Psoas muscle (tissue), 8 donors: ENCODE data around the gene INTS13. TPM values are rescaled to one million over a fixed set of nuclear protein-coding genes. Genes with fewer than 3 reads are reported as not detected.
A peak's percentile ranks its signal among the peaks of the same experiment; 100 is the strongest.

Source experiments
- ATAC-seq, 4 donors: fragments of 200-7000 bp; cut with Tn5 transposase; one replicate each; pipeline ENCODE4 v1.9.1; 2020; ENCODE audit warnings: moderate library complexity in 3 of 4, mild to moderate bottlenecking in 2 of 4
- DNase-seq, 2 donors: peaks; one replicate each; pipeline ENCODE4 v3.0.0-alpha.2; 2020
- H3K27ac ChIP-seq: fragments of 200-600 bp; one replicate; pipeline ENCODE4 v1.8.0; 2022
- H3K27me3 ChIP-seq, 3 donors: fragments of 200-600 bp in 1 of 3; one replicate each; pipeline versions ENCODE4 v1.6.1 to v1.8.0; 2013 to 2022; ENCODE audit warnings: low read length in 2 of 3, mild to moderate bottlenecking in 2 of 3, moderate library complexity in 1 of 3; ENCODE audit not compliant: insufficient read depth in 3 of 3
- H3K36me3 ChIP-seq, 2 donors: fragments of 200-600 bp in 1 of 2; one replicate each; pipeline versions ENCODE4 v1.6.1 to v1.8.0; 2013 to 2022; ENCODE audit warnings: low read depth in 1 of 2, mild to moderate bottlenecking in 1 of 2, moderate library complexity in 1 of 2; ENCODE audit not compliant: insufficient read depth in 1 of 2
- H3K4me1 ChIP-seq: fragments of 200-600 bp; one replicate; pipeline ENCODE4 v1.8.0; 2022
- H3K4me3 ChIP-seq: fragments of 200-600 bp; one replicate; pipeline ENCODE4 v1.8.0; 2022; ENCODE audit warnings: mild to moderate bottlenecking
- H3K9me3 ChIP-seq: fragments of 200-600 bp; one replicate; pipeline ENCODE4 v1.8.0; 2022
- WGBS, 3 donors: extraction: QIAGEN DNeasy Blood & Tissue Kit; methylation state at CpG; one replicate each; pipeline versions ENCODE4 v1.1.6 to v1.1.7; 2013; 5-methylcytosine and 5-hydroxymethylcytosine counted together
- intact Hi-C, 2 donors: fragments of 100-400 bp; cut with DNase I; formaldehyde crosslinking; loops; one replicate each; pipeline versions ENCODE4 v1.11.0 to v1.14.2; 2022
- polyA plus RNA-seq, 3 donors: library from polyadenylated mRNA; stranded (reverse); fragments of 200-250 nt; gene quantifications; one replicate each; pipeline ENCODE4 v1.2.3, GENCODE V29; 2013
- total RNA-seq, 4 donors: library from RNA; stranded (reverse); fragmentation: NEBNext Ultra II Directional in 2 of 4; extraction: Animal tissue kit (Norgen Biotek cat#: 25700) in 2 of 4; gene quantifications; one replicate each; pipeline versions ENCODE4 v1.2.1 to v1.2.4, GENCODE V29; 2021 to 2023
- TF ChIP-seq, protein P1 (sequence below): fragments of 200-600 bp; IDR thresholded peaks from one replicate; pipeline ENCODE4 v1.8.0; 2022; ENCODE audit warnings: antibody characterized with exemption
- donor health status: healthy with polysubstance abuse.
- donor health status: DM: no; HTN: no; CAD: no; lungs with moderate emphysema.
- donor health status: Bipolar disorder and iron deficiency.
- donor health status: healthy.
- donor health status: DM: yes; HTN: yes; CAD: no.
- donor health status: DM: no; HTN: no; CAD: no.
- donor health status: DM: no; HTN: no; CAD: no.
- donor health status: DM: yes; HTN: yes; CAD: no.

INTS13 gene
- total and polyA plus RNA-seq, 7 donors = 21.0 to 35.4 (median 24.6) TPM

DNA sequence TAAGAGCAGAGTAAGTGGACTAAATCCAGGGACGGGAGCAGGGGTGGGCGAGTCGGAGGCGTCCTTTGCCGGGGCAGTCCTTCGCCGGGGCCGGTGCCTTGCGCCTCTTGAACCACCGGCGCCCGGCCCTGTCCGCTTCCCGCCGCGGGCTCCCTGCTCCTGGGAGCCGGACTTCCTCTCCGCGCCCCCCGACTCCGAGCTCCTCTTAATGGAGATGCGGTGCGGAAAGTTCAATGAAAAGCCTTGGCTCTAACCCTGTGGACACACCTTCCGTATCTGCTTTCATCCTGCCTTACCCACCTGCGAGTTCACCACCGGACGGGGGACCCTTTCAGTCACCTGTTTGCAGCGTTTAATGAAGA is 901 bp upstream of the INTS13 start:
- ATAC-seq = peak; percentile 10 to 41 (median 21)
- Histone ChIP-seq H3K4me3 (peak overlapping the region; percentile 76), H3K27me3 (no peaks in the 10 kb centered on the region), H3K36me3 (peaks cover 0 to 5% of the 10 kb centered on the region in 2 donors), H3K4me1 (peaks cover 53% of the 10 kb centered on the region), H3K27ac (peak overlapping the region; percentile 90), H3K9me3 (no peaks in the 10 kb centered on the region)
- WGBS, 3 donors = 0 to 1% (median 0%) methylated on average over 20 to 28 of the region's 28 CpGs
- intact Hi-C loops = loop anchor here (2.0 kb wide), 1 partner anchor 76 kb away; the partner anchor contains the start of gene TM7SF3 (in 2 of the 2)
- TF ChIP-seq, protein P1, sequence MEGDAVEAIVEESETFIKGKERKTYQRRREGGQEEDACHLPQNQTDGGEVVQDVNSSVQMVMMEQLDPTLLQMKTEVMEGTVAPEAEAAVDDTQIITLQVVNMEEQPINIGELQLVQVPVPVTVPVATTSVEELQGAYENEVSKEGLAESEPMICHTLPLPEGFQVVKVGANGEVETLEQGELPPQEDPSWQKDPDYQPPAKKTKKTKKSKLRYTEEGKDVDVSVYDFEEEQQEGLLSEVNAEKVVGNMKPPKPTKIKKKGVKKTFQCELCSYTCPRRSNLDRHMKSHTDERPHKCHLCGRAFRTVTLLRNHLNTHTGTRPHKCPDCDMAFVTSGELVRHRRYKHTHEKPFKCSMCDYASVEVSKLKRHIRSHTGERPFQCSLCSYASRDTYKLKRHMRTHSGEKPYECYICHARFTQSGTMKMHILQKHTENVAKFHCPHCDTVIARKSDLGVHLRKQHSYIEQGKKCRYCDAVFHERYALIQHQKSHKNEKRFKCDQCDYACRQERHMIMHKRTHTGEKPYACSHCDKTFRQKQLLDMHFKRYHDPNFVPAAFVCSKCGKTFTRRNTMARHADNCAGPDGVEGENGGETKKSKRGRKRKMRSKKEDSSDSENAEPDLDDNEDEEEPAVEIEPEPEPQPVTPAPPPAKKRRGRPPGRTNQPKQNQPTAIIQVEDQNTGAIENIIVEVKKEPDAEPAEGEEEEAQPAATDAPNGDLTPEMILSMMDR = no peak
- DNase-seq = no peak

DNA sequence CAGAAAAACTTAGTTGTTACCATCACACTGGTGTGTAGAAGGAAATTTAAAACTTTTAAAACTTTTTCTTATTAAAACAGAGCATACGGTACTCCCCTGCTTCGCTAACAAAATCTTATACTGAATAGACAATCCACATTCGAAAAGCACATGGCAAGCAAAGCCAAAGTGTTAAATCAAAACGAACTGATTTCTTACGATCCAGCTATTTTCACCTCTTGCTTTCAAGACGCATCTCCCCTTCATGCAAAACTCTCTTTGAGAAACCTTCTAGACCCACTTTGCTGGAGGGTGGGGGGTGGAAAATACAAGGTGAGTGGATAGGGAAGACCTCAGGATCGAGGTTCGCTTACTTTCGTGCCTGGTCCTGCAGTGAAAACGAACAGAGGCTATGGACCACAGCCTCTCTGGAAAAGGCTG is 328 bp downstream of the INTS13 start:
- intact Hi-C loops = no loop called here
- no peak for DNase-seq
- H3K9me3 ChIP-seq = no peaks in the 10 kb centered on the region
- ATAC-seq = no peak
- H3K36me3 ChIP-seq = peaks cover 0 to 16% of the 10 kb centered on the region in 2 donors
- peak overlapping the region; percentile 76 for H3K4me3 ChIP-seq
- TF ChIP-seq, protein P1 = no peak
- H3K4me1 ChIP-seq = peaks cover 52% of the 10 kb centered on the region
- 0% methylated on average over 10 of the region's 10 CpGs for WGBS, 3 donors
- H3K27me3 ChIP-seq = no peaks in the 10 kb centered on the region
- H3K27ac ChIP-seq = peak overlapping the region; percentile 90

GRCh38 chr12:26936559-26937442 is 980 bp downstream of the INTS13 start:
- H3K4me3 ChIP-seq = peak overlapping the region; percentile 76
- intact Hi-C loops = no loop called here
- H3K27ac ChIP-seq = peak overlapping the region; percentile 90
- peaks cover 0 to 22% of the 10 kb centered on the region in 2 donors for H3K36me3 ChIP-seq
- ATAC-seq (no peak), DNase-seq (no peak)
- no peaks in the 10 kb centered on the region for H3K9me3 ChIP-seq
- 10 to 12% (median 11%) methylated on average over 8 of the region's 8 CpGs for WGBS, 3 donors
- TF ChIP-seq, protein P1 = no peak
- H3K4me1 ChIP-seq = peaks cover 45% of the 10 kb centered on the region
- H3K27me3 ChIP-seq = no peaks in the 10 kb centered on the region

DNA sequence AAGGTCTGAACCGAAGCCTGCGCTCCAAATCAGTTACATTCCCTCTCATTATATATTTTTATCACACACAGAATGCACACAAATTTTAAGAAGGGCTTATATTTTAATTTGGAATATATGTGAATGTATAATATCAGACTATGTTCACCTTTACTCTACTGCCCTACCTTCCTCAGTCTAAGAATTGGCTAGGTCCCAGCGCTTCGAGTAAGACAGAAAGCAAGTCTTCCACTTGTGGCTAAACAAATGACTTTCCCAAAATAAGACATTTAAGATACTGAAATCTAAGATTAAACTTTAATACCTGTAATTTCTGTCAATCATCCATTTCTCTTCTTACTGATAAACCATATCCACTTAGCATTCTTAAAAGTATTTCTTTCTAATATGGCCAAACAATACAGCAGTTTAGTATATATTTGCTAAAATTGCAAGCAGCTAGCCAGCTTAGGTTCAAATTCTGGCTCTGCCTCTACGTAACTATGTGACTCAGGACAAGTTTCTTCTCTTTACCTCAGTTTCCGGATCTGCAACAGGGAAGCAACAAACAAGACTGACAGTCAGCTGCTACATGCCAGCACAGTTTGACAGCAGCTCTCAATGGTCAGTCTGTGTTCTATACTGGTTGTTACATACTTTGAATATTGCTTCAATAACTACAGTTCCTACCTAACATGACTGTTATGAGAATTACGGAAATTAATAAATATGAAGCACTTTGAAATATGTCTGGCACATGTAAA is 2.0 kb downstream of the INTS13 start:
- Histone ChIP-seq H3K4me3 (no peak overlapping the region), H3K9me3 (no peaks in the 10 kb centered on the region), H3K4me1 (peaks cover 37% of the 10 kb centered on the region), H3K27ac (no peak overlapping the region), H3K36me3 (peaks cover 0 to 32% of the 10 kb centered on the region in 2 donors), H3K27me3 (no peaks in the 10 kb centered on the region)
- 81 to 82% (median 81%) methylated on average over 7 of the region's 7 CpGs for WGBS, 3 donors
- intact Hi-C loops = no loop called here
- DNase-seq (no peak), ATAC-seq (no peak)
- TF ChIP-seq, protein P1 = no peak
